ENCODE data around the gene FABP1. TPM values are rescaled to one million over a fixed set of nuclear protein-coding genes. Genes with fewer than 3 reads are reported as not detected.

FABP1 gene
- total and polyA plus RNA-seq, 2 donors from 2014 or later: 1,596 TPM; not detected in 1

- DNase-seq (no peak), FAIRE-seq (no peak)
- Histone ChIP-seq H3K9ac (ENCODE audit: low read length in 3 of 3) (no peak overlapping the region), H3K27me3 (ENCODE audit: control insufficient read depth, insufficient read depth, low read length) (no peaks in the 10 kb centered on the region), H3K4me1 (ENCODE audit: control insufficient read depth in 2 of 3, insufficient read depth in 2 of 3, low read depth in 1 of 3, low read length in 3 of 3) (no peaks in the 10 kb centered on the region), H3K27ac (ENCODE audit: low read depth in 2 of 2, low read length in 2 of 2) (no peak overlapping the region), H3K9me3 (ENCODE audit: control insufficient read depth in 2 of 3, insufficient read depth in 1 of 3, low read length in 3 of 3) (no peaks in the 10 kb centered on the region), H3K36me3 (ENCODE audit: control insufficient read depth in 2 of 3, insufficient read depth in 3 of 3, low read length in 3 of 3) (no peaks in the 10 kb centered on the region), H3K4me3 (ENCODE audit: low read length in 3 of 3) (no peak overlapping the region)
- intact Hi-C loops (cut with DNase I): no loop called here
- TF ChIP-seq CTCF (IDR thresholded peaks at IDR 0.05; ENCODE audit: borderline replicate concordance, extremely low read depth, insufficient read depth): no peak
These were observed 6.2 kb downstream of the FABP1 start for GRCh38 chr2:88121678-88122077.

- Histone ChIP-seq H3K36me3 (ENCODE audit: control insufficient read depth in 2 of 3, insufficient read depth in 3 of 3, low read length in 3 of 3) (no peaks in the 10 kb centered on the region), H3K27ac (ENCODE audit: low read depth in 2 of 2, low read length in 2 of 2) (no peak overlapping the region), H3K4me1 (ENCODE audit: control insufficient read depth in 2 of 3, insufficient read depth in 2 of 3, low read depth in 1 of 3, low read length in 3 of 3) (no peaks in the 10 kb centered on the region), H3K4me3 (ENCODE audit: low read length in 3 of 3) (no peak overlapping the region), H3K9me3 (ENCODE audit: control insufficient read depth in 2 of 3, insufficient read depth in 1 of 3, low read length in 3 of 3) (no peaks in the 10 kb centered on the region), H3K9ac (ENCODE audit: low read length in 3 of 3) (no peak overlapping the region), H3K27me3 (ENCODE audit: control insufficient read depth, insufficient read depth, low read length) (no peaks in the 10 kb centered on the region)
- no peak for DNase-seq
- TF ChIP-seq CTCF (IDR thresholded peaks at IDR 0.05; ENCODE audit: borderline replicate concordance, extremely low read depth, insufficient read depth): no peak
- FAIRE-seq: no peak
- intact Hi-C loops (cut with DNase I): no loop called here
These were observed 9.9 kb downstream of the FABP1 start for GRCh38 chr2:88117973-88118372.

- Histone ChIP-seq H3K36me3 (ENCODE audit: control insufficient read depth in 2 of 3, insufficient read depth in 3 of 3, low read length in 3 of 3) (no peaks in the 10 kb centered on the region), H3K9ac (ENCODE audit: low read length in 3 of 3) (no peak overlapping the region), H3K9me3 (ENCODE audit: control insufficient read depth in 2 of 3, insufficient read depth in 1 of 3, low read length in 3 of 3) (no peaks in the 10 kb centered on the region), H3K27ac (ENCODE audit: low read depth in 2 of 2, low read length in 2 of 2) (no peak overlapping the region), H3K4me1 (ENCODE audit: control insufficient read depth in 2 of 3, insufficient read depth in 2 of 3, low read depth in 1 of 3, low read length in 3 of 3) (no peaks in the 10 kb centered on the region), H3K27me3 (ENCODE audit: control insufficient read depth, insufficient read depth, low read length) (no peaks in the 10 kb centered on the region), H3K4me3 (ENCODE audit: low read length in 3 of 3) (no peak overlapping the region)
- DNase-seq: no peak
- no peak for FAIRE-seq
- no peak for TF ChIP-seq CTCF (IDR thresholded peaks at IDR 0.05; ENCODE audit: borderline replicate concordance, extremely low read depth, insufficient read depth)
- intact Hi-C loops (cut with DNase I): no loop called here
These were observed 11.0 kb downstream of the FABP1 start for GRCh38 chr2:88116669-88117432.

Data from kidney (tissue), 14 donors.